Ishikawa (cell line): Measurements from ENCODE around the gene GMDS.

Experiments used
- CEBPB ChIP-seq: IDR thresholded peaks from 2 replicates; pipeline ENCODE4 v1.6.1; 2012
- CREB1 ChIP-seq: IDR thresholded peaks from 2 replicates; pipeline ENCODE4 v1.6.1; 2012; ENCODE audit warnings: low read depth
- EGR1 ChIP-seq: IDR thresholded peaks from 2 replicates; pipeline ENCODE4 v1.6.1; 2012
- EP300 ChIP-seq: IDR thresholded peaks from 2 replicates; pipeline ENCODE4 v1.6.1; 2012; ENCODE audit warnings: borderline replicate concordance
- FOXM1 ChIP-seq: IDR thresholded peaks from 2 replicates; pipeline ENCODE4 v1.6.1; 2012; ENCODE audit warnings: low read depth, borderline replicate concordance
- MAX ChIP-seq: IDR thresholded peaks from 2 replicates; pipeline ENCODE4 v1.6.1; 2012
- NFIC ChIP-seq: IDR thresholded peaks from 2 replicates; pipeline ENCODE4 v1.6.1; 2012
- RAD21 ChIP-seq: IDR thresholded peaks from 2 replicates; pipeline ENCODE4 v1.6.1; 2012; ENCODE audit warnings: low read depth
- REST ChIP-seq: IDR thresholded peaks from 2 replicates; pipeline ENCODE4 v1.6.1; 2012; ENCODE audit warnings: low read depth, mild to moderate bottlenecking
- TAF1 ChIP-seq: IDR thresholded peaks from 2 replicates; pipeline ENCODE4 v1.6.1; 2012; ENCODE audit warnings: low read depth, mild to moderate bottlenecking
- TCF12 ChIP-seq: IDR thresholded peaks from 2 replicates; pipeline ENCODE4 v1.6.1; 2012; ENCODE audit warnings: low read depth
- TEAD4 ChIP-seq: IDR thresholded peaks from 2 replicates; pipeline ENCODE4 v1.6.1; 2012
- USF1 ChIP-seq: IDR thresholded peaks from 2 replicates; pipeline ENCODE4 v1.6.1; 2012
- YY1 ChIP-seq: IDR thresholded peaks from 2 replicates; pipeline ENCODE4 v1.6.1; 2012; ENCODE audit warnings: low read depth
- ZBTB7A ChIP-seq: IDR thresholded peaks from 2 replicates; pipeline ENCODE4 v1.6.1; 2012; ENCODE audit warnings: low read depth

The GMDS gene

GRCh38 chr6:1704711-1705110 is 540.7 kb downstream of the GMDS start:
- TF ChIP-seq USF1 (no peak), YY1 (no peak), REST (no peak), MAX (no peak)

GRCh38 chr6:1703923-1704322 is 541.5 kb downstream of the GMDS start:
- TF ChIP-seq USF1 (no peak), CREB1 (no peak), RAD21 (no peak), FOXM1 (no peak), CEBPB (no peak)

GRCh38 chr6:1703091-1703855 is 542.1 kb downstream of the GMDS start:
- TF ChIP-seq YY1 (no peak), RAD21 (no peak), USF1 (no peak), TAF1 (no peak), EGR1 (no peak), MAX (no peak), FOXM1 (no peak), ZBTB7A (no peak), CEBPB (no peak), TEAD4 (no peak), CREB1 (no peak), TCF12 (no peak), REST (no peak), EP300 (no peak), NFIC (no peak)

GRCh38 chr6:1702580-1703051 is 542.8 kb downstream of the GMDS start:
- no peak for TF ChIP-seq FOXM1
- TF ChIP-seq USF1 = no peak
- TF ChIP-seq YY1 = no peak
- no peak for TF ChIP-seq NFIC
- no peak for TF ChIP-seq MAX
- no peak for TF ChIP-seq REST
- TF ChIP-seq RAD21 = no peak
- no peak for TF ChIP-seq CREB1
